H1 (cell line): ENCODE measurements around the gene MTURN. TPM values are rescaled to one million over a fixed set of nuclear protein-coding genes. Genes with fewer than 3 reads are reported as not detected.

Experiments used
- CTCF ChIA-PET: fragments of 300-600 bp; sonication (Branson Sonifier 250); formaldehyde crosslinking; loops from one replicate; lab custom pipeline; 2021; ENCODE audit not compliant: partially characterized antibody; lab: Charles Lee
- POLR2A ChIA-PET: fragments of 300-600 bp; sonication (Branson Sonifier 250); formaldehyde crosslinking; loops from one replicate; lab custom pipeline; 2021; ENCODE audit warnings: inconsistent platforms; ENCODE audit not compliant: partially characterized antibody; lab: Charles Lee
- DNase-seq, 2 experiments: peaks; one replicate each; pipeline versions ENCODE4 v3.0.0 to v3.0.0-alpha.2; 2010 to 2022; ENCODE audit warnings: low spot score in 2 of 2, low read depth in 1 of 2, mixed read lengths in 1 of 2
- FAIRE-seq: peaks from 2 replicates; lab custom pipeline; 2011; peaks lifted over from hg19 to GRCh38; lab: Jason Lieb, UNC
- H2AFZ ChIP-seq: 2 replicates; pipeline ENCODE4 v1.8.1; 2012; ENCODE audit warnings: low read length, inconsistent platforms
- H2AK5ac ChIP-seq: 2 replicates; pipeline ENCODE4 v1.6.1; 2013; ENCODE audit warnings: low read depth, low read length
- H2BK120ac ChIP-seq: replicated peaks from 2 replicates; pipeline ENCODE3; 2013; ENCODE audit warnings: low read depth, low read length, inconsistent platforms
- H2BK12ac ChIP-seq: 2 replicates; pipeline ENCODE4 v1.6.1; 2013; ENCODE audit warnings: low read depth, low read length
- H2BK15ac ChIP-seq: 2 replicates; pipeline ENCODE4 v1.6.1; 2013; ENCODE audit warnings: low read length
- H2BK20ac ChIP-seq: 2 replicates; pipeline ENCODE4 v1.6.1; 2013; ENCODE audit warnings: low read length
- H2BK5ac ChIP-seq: 2 replicates; pipeline ENCODE4 v1.6.1; 2013; ENCODE audit warnings: low read depth, low read length
- H3K14ac ChIP-seq: 2 replicates; pipeline ENCODE4 v1.6.1; 2013; ENCODE audit warnings: inconsistent platforms; ENCODE audit not compliant: insufficient read length
- H3K18ac ChIP-seq: 2 replicates; pipeline ENCODE4 v1.6.1; 2013; ENCODE audit warnings: low read length; ENCODE audit errors: extremely low read depth
- H3K23ac ChIP-seq: 2 replicates; pipeline ENCODE4 v1.6.1; 2013; ENCODE audit warnings: inconsistent platforms; ENCODE audit not compliant: insufficient read length
- H3K23me2 ChIP-seq: 2 replicates; pipeline ENCODE4 v1.6.1; 2013; ENCODE audit warnings: low read depth, low read length
- H3K27ac ChIP-seq: 2 replicates; pipeline ENCODE4 v1.6.1; 2011; ENCODE audit warnings: low read depth, low read length, inconsistent platforms
- H3K27me3 ChIP-seq, 4 experiments: replicated peaks in 1 of 4; 1 replicate in 1 of 4; 2 replicates in 3 of 4; pipeline versions ENCODE4 v1.6.1 to v1.8.1; 2011 to 2013; ENCODE audit warnings: low read length in 3 of 4, mild to moderate bottlenecking in 3 of 4, inconsistent platforms in 2 of 4, mixed read lengths in 2 of 4, moderate library complexity in 1 of 4; ENCODE audit not compliant: control insufficient read depth in 3 of 4, insufficient read depth in 3 of 4; ENCODE audit errors: extremely low read depth in 1 of 4
- H3K36me3 ChIP-seq, 4 experiments: 2 replicates each; pipeline versions ENCODE4 v1.6.1 to v1.8.1; 2011 to 2013; ENCODE audit warnings: mild to moderate bottlenecking in 4 of 4, low read length in 3 of 4, moderate library complexity in 2 of 4, control low read depth in 1 of 4, inconsistent platforms in 1 of 4; ENCODE audit not compliant: insufficient read depth in 4 of 4, control insufficient read depth in 2 of 4
- H3K4ac ChIP-seq: replicated peaks from 2 replicates; pipeline ENCODE3; 2013; ENCODE audit warnings: low read length, low read depth, mixed read lengths, inconsistent platforms; ENCODE audit not compliant: insufficient read length
- H3K4me1 ChIP-seq, 4 experiments: replicated peaks in 1 of 4; 1 replicate in 1 of 4; 2 replicates in 3 of 4; pipeline versions ENCODE4 v1.6.1 to v1.8.1; 2011 to 2013; ENCODE audit warnings: low read length in 3 of 4, inconsistent platforms in 2 of 4, mixed read lengths in 1 of 4; ENCODE audit not compliant: insufficient read depth in 4 of 4, control insufficient read depth in 3 of 4
- H3K4me2 ChIP-seq, 2 experiments: 2 replicates each; pipeline versions ENCODE4 v1.6.1 to v1.8.1; 2011 to 2013; ENCODE audit warnings: low read depth in 2 of 2, low read length in 2 of 2, control low read depth in 1 of 2, inconsistent platforms in 1 of 2, mild to moderate bottlenecking in 1 of 2; ENCODE audit not compliant: insufficient read depth in 1 of 2
- H3K4me3 ChIP-seq, 4 experiments: fragments of 200-600, 300-600 bp in 1 of 4; sonication (generic), shearing (Covaris generic), sonication (Bioruptor Twin) in 1 of 4; 2 replicates each; pipeline versions ENCODE4 v1.5.1 to v1.8.1; 2011 to 2016; ENCODE audit warnings: low read length in 4 of 4, low read depth in 3 of 4, control low read depth in 2 of 4, inconsistent platforms in 2 of 4, mild to moderate bottlenecking in 2 of 4, mixed read lengths in 1 of 4, moderate library complexity in 1 of 4; ENCODE audit not compliant: insufficient read depth in 2 of 4; ENCODE audit errors: extremely low read depth in 1 of 4
- H3K56ac ChIP-seq: replicated peaks from 2 replicates; pipeline ENCODE3; 2013; ENCODE audit warnings: low read depth, mild to moderate bottlenecking, mixed read lengths, low read length, inconsistent platforms; ENCODE audit not compliant: insufficient read length
- H3K79me1 ChIP-seq: 2 replicates; pipeline ENCODE4 v1.6.1; 2013; ENCODE audit warnings: low read depth, low read length, control low read depth
- H3K79me2 ChIP-seq, 2 experiments: 2 replicates each; pipeline versions ENCODE4 v1.6.1 to v1.8.1; 2012 to 2013; ENCODE audit warnings: low read length in 2 of 2, mild to moderate bottlenecking in 2 of 2, inconsistent platforms in 1 of 2; ENCODE audit not compliant: insufficient read depth in 2 of 2, control insufficient read depth in 1 of 2
- H3K9ac ChIP-seq, 4 experiments: replicated peaks in 1 of 4; 1 replicate in 1 of 4; 2 replicates in 3 of 4; pipeline versions ENCODE4 v1.6.1 to v1.8.1; 2011 to 2013; ENCODE audit warnings: low read depth in 3 of 4, low read length in 3 of 4, control low read depth in 2 of 4, mild to moderate bottlenecking in 2 of 4, moderate library complexity in 2 of 4, inconsistent platforms in 1 of 4; ENCODE audit errors: extremely low read depth in 1 of 4
- H3K9me3 ChIP-seq, 2 experiments: 2 replicates each; pipeline versions ENCODE4 v1.6.1 to v1.8.1; 2012 to 2013; ENCODE audit warnings: mild to moderate bottlenecking in 2 of 2, moderate library complexity in 2 of 2, control low read depth in 1 of 2, inconsistent platforms in 1 of 2, low read depth in 1 of 2, low read length in 1 of 2, mixed read lengths in 1 of 2; ENCODE audit not compliant: insufficient read depth in 2 of 2
- H4K20me1 ChIP-seq, 2 experiments: replicated peaks in 1 of 2; 2 replicates each; pipeline versions ENCODE3 to v1.8.1; 2011 to 2013; ENCODE audit warnings: inconsistent platforms in 2 of 2, low read length in 2 of 2, mild to moderate bottlenecking in 1 of 2; ENCODE audit not compliant: insufficient read depth in 2 of 2, control insufficient read depth in 1 of 2
- H4K5ac ChIP-seq: 2 replicates; pipeline ENCODE4 v1.6.1; 2013; ENCODE audit warnings: low read length, low read depth, mixed read lengths, inconsistent platforms; ENCODE audit not compliant: insufficient read length
- H4K8ac ChIP-seq: 2 replicates; pipeline ENCODE4 v1.8.0; 2013; ENCODE audit warnings: mild to moderate bottlenecking, moderate library complexity, low read length, inconsistent platforms; ENCODE audit not compliant: insufficient read depth; ENCODE audit errors: extremely low read depth
- H4K91ac ChIP-seq: replicated peaks from 2 replicates; pipeline ENCODE3; 2013; ENCODE audit warnings: low read length, mixed read lengths, inconsistent platforms; ENCODE audit not compliant: insufficient read length
- POLR2AphosphoS5 ChIP-seq: IDR thresholded peaks from 2 replicates; pipeline ENCODE4 v1.6.1; 2011; ENCODE audit warnings: low read depth, low read length
- POU5F1 ChIP-seq: IDR thresholded peaks from 2 replicates; pipeline ENCODE4 v1.6.1; 2011; ENCODE audit warnings: low read depth, mild to moderate bottlenecking, low read length, moderate library complexity
- SP2 ChIP-seq: IDR thresholded peaks from 2 replicates; pipeline ENCODE4 v1.6.1; 2012; ENCODE audit warnings: mild to moderate bottlenecking, low read length, inconsistent platforms
- YY1 ChIP-seq: IDR thresholded peaks from 2 replicates; pipeline ENCODE4 v1.6.1; 2011; ENCODE audit warnings: low read depth, mild to moderate bottlenecking, low read length
- WGBS, 2 experiments: shearing (Covaris generic) in 1 of 2; methylation state at CpG; one replicate each; pipeline versions ENCODE4 v1.1.6 to v1.1.7; 2013 to 2015; ENCODE audit warnings: low lambda C conversion rate in 2 of 2, mixed read lengths in 2 of 2, inconsistent platforms in 1 of 2, low coverage in 1 of 2, missing lambda C conversion rate in 1 of 2; ENCODE audit not compliant: insufficient replicate concordance in 2 of 2, insufficient coverage in 1 of 2, insufficient read length in 1 of 2; ENCODE audit errors: extremely low coverage in 1 of 2, missing lambda C conversion rate in 1 of 2; 5-methylcytosine and 5-hydroxymethylcytosine counted together
- polyA plus RNA-seq, 7 experiments: library from polyadenylated mRNA; depleted of rRNA in 3 of 7; stranded (reverse) in 5 of 7; unstranded in 2 of 7; fragments of >200 nt in 5 of 7; fragments of 200-250 nt in 2 of 7; gene quantifications; 1 replicate in 5 of 7; 2 replicates in 1 of 7; 4 replicates in 1 of 7; pipeline versions ENCODE4 v1.2.1 to v1.2.3, GENCODE V29; 2011 to 2013; ENCODE audit warnings: missing spikeins in 2 of 7, mixed read lengths in 2 of 7
- total RNA-seq: library from RNA; stranded (reverse); fragmentation: NEBNext Ultra II Directional; extraction: Animal tissue kit (Norgen Biotek cat#: 25700); gene quantifications from 2 replicates; pipeline ENCODE4 v1.2.1, GENCODE V29; 2021

Gene MTURN
- total and polyA plus RNA-seq, 2 of the 8 experiments (the other 6 are each of a cell fraction or from before 2014, with no cell fraction given), result 2.6 to 5.8 TPM

- H4K91ac ChIP-seq, result no peak overlapping the region
- no peak for DNase-seq
- no peaks in the 10 kb centered on the region for H3K79me2 ChIP-seq
- H2AFZ ChIP-seq, result 0 out of 2 replicates have a peak overlapping the region, but pooled peaks have one; percentile 26
- no peaks in the 10 kb centered on the region for H3K79me1 ChIP-seq
- no peaks in the 10 kb centered on the region for H3K4me1 ChIP-seq
- no peak overlapping the region for H3K23ac ChIP-seq
- H3K9ac ChIP-seq, result no peak overlapping the region
- CTCF ChIA-PET, result interaction anchor here (0.6 to 1.5 kb wide), 3 partner anchors 20 to 69 kb away, joined by 3 to 5 read pairs (median 3); no protein-coding TSS in a partner anchor
- no peak overlapping the region for H3K4ac ChIP-seq
- POLR2A ChIA-PET, result no interaction called here
- H3K56ac ChIP-seq, result no peak overlapping the region
- H2BK15ac ChIP-seq, result no peak overlapping the region
- no peak overlapping the region for H2BK5ac ChIP-seq
- H3K4me2 ChIP-seq, result no peak overlapping the region
- H3K36me3 ChIP-seq, result no peaks in the 10 kb centered on the region
- no peak overlapping the region for H2AK5ac ChIP-seq
- H3K4me3 ChIP-seq, result no peak overlapping the region
- no peak overlapping the region for H4K5ac ChIP-seq
- no peak overlapping the region for H2BK12ac ChIP-seq
- WGBS, 2 experiments, result 92% methylated on average over 7 of the region's 8 CpGs; no CpG with 5 or more reads in 1 of the 2 experiments
- H3K18ac ChIP-seq, result no peak overlapping the region
- no peak overlapping the region for H3K14ac ChIP-seq
- no peaks in the 10 kb centered on the region for H3K27me3 ChIP-seq
- no peak overlapping the region for H3K27ac ChIP-seq
- no peak for FAIRE-seq
- no peaks in the 10 kb centered on the region for H3K9me3 ChIP-seq
- H3K23me2 ChIP-seq, result no peaks in the 10 kb centered on the region
- no peaks in the 10 kb centered on the region for H4K20me1 ChIP-seq
- TF ChIP-seq YY1 (no peak), POU5F1 (no peak), SP2 (no peak), POLR2AphosphoS5 (no peak)
- no peak overlapping the region for H2BK20ac ChIP-seq
- no peak overlapping the region for H2BK120ac ChIP-seq
- H4K8ac ChIP-seq, result no peak overlapping the region
Measured at GRCh38 chr7:30206942-30207341, 72.2 kb downstream of the MTURN start.
